SK-N-SH (cell line): ENCODE measurements around the gene GLT8D1. TPM values are rescaled to one million over a fixed set of nuclear protein-coding genes. Genes with fewer than 3 reads are reported as not detected.
"Not testable (repeated sequence)": the region's sequence is repeated elsewhere in the genome, so short reads cannot be mapped to it uniquely, and the experiment has no call there.

ENCODE experiments used
- CTCF ChIA-PET: fragments of 300-600, 350-600 bp; formaldehyde crosslinking; extraction: SDS; loops from one replicate; lab custom pipeline; 2021; lab: Yijun Ruan, JAX
- POLR2A ChIA-PET: fragments of 350-600 bp; sonication (Branson Sonifier 250); formaldehyde crosslinking; extraction: SDS; loops from one replicate; lab custom pipeline; 2020; ENCODE audit warnings: antibody characterized with exemption, inconsistent platforms; lab: Yijun Ruan, JAX
- DNase-seq: peaks from one replicate; pipeline ENCODE4 v3.0.0; 2012
- H2AFZ ChIP-seq: fragments of 200-600 bp; sonication (generic); 2 replicates; pipeline ENCODE4 v1.8.1; 2016; ENCODE audit warnings: antibody characterized with exemption, mild to moderate bottlenecking, low read depth
- H3F3A ChIP-seq: fragments of 200-600 bp; sonication (generic); replicated peaks from 2 replicates; pipeline ENCODE3; 2016; ENCODE audit warnings: antibody characterized with exemption, mild to moderate bottlenecking; ENCODE audit not compliant: insufficient read depth
- H3K27ac ChIP-seq, 2 experiments: fragments of 200-500 bp in 1 of 2; fragments of 200-600 bp in 1 of 2; sonication (Bioruptor generic) in 1 of 2; sonication (generic), shearing (Covaris generic) in 1 of 2; 2 replicates each; pipeline versions ENCODE4 v1.5.1 to v1.6.1; 2014 to 2016; ENCODE audit warnings: low read depth in 2 of 2, inconsistent platforms in 1 of 2, low read length in 1 of 2, mild to moderate bottlenecking in 1 of 2, mixed read lengths in 1 of 2
- H3K27me3 ChIP-seq: fragments of 200-600 bp; sonication (generic), shearing (Covaris generic); 2 replicates; pipeline ENCODE4 v1.6.1; 2016; ENCODE audit warnings: mixed run types; ENCODE audit not compliant: insufficient read depth
- H3K36me3 ChIP-seq, 2 experiments: fragments of 200-500 bp in 1 of 2; fragments of 200-600 bp in 1 of 2; sonication (Bioruptor generic) in 1 of 2; sonication (generic) in 1 of 2; replicated peaks in 1 of 2; 2 replicates each; pipeline versions ENCODE3 to v1.5.1; 2014 to 2016; ENCODE audit warnings: low read length in 1 of 2, mild to moderate bottlenecking in 1 of 2; ENCODE audit not compliant: insufficient read depth in 2 of 2, control insufficient read depth in 1 of 2
- H3K4me1 ChIP-seq, 2 experiments: fragments of 200-500 bp in 1 of 2; fragments of 200-600 bp in 1 of 2; sonication (Bioruptor generic) in 1 of 2; sonication (generic), shearing (Covaris generic) in 1 of 2; 2 replicates each; pipeline versions ENCODE4 v1.5.1 to v1.6.1; 2014 to 2016; ENCODE audit warnings: low read depth in 1 of 2, low read length in 1 of 2, mixed run types in 1 of 2; ENCODE audit not compliant: insufficient read depth in 2 of 2, control insufficient read depth in 1 of 2
- H3K4me2 ChIP-seq: fragments of 200-600 bp; sonication (generic), shearing (Covaris generic); 2 replicates; pipeline ENCODE4 v1.6.1; 2017; ENCODE audit warnings: mixed run types
- H3K4me3 ChIP-seq, 2 experiments: fragments of 200-500 bp in 1 of 2; fragments of 200-600 bp in 1 of 2; sonication (Bioruptor generic) in 1 of 2; sonication (generic), shearing (Covaris generic) in 1 of 2; 2 replicates each; pipeline versions ENCODE4 v1.5.1 to v1.8.1; 2014 to 2016; ENCODE audit warnings: low read depth in 2 of 2, inconsistent platforms in 1 of 2, low read length in 1 of 2, mild to moderate bottlenecking in 1 of 2, mixed read lengths in 1 of 2, moderate library complexity in 1 of 2
- H3K79me2 ChIP-seq: fragments of 200-600 bp; sonication (generic); 2 replicates; pipeline ENCODE4 v1.8.1; 2017; ENCODE audit warnings: mild to moderate bottlenecking; ENCODE audit not compliant: insufficient read depth
- H3K9ac ChIP-seq: fragments of 200-600 bp; sonication (generic); 2 replicates; pipeline ENCODE4 v1.6.1; 2017; ENCODE audit warnings: mixed run types
- H3K9me2 ChIP-seq: fragments of 200-600 bp; sonication (generic); 2 replicates; pipeline ENCODE4 v1.6.1; 2017; ENCODE audit warnings: mixed run types
- H3K9me3 ChIP-seq: fragments of 200-600 bp; sonication (generic); 2 replicates; pipeline ENCODE4 v1.6.1; 2017; ENCODE audit warnings: mixed run types, mild to moderate bottlenecking, moderate library complexity
- H4K20me1 ChIP-seq: fragments of 200-600 bp; sonication (generic); 2 replicates; pipeline ENCODE4 v1.6.1; 2017; ENCODE audit warnings: mild to moderate bottlenecking, mixed run types; ENCODE audit not compliant: insufficient read depth
- GABPA ChIP-seq: IDR thresholded peaks from 2 replicates; pipeline ENCODE4 v1.4.0; 2012; ENCODE audit warnings: low read depth, mild to moderate bottlenecking
- MEF2A ChIP-seq: IDR thresholded peaks from 2 replicates; pipeline ENCODE4 v1.4.0; 2012; ENCODE audit warnings: low read depth, borderline replicate concordance
- RCOR1 ChIP-seq: fragments of 150-350 bp; IDR thresholded peaks from 2 replicates; pipeline ENCODE4 v1.6.1; 2017; ENCODE audit warnings: antibody characterized with exemption, low read length
- RFX5 ChIP-seq: IDR thresholded peaks from 2 replicates; pipeline ENCODE4 v1.6.1; 2012; ENCODE audit warnings: mild to moderate bottlenecking, improper control_type of control experiment, low read length
- SIN3A ChIP-seq: IDR thresholded peaks from 2 replicates; pipeline ENCODE4 v1.6.1; 2012; ENCODE audit warnings: low read depth, mild to moderate bottlenecking, low read length, moderate library complexity, borderline replicate concordance
- TCF12 ChIP-seq: IDR thresholded peaks from 2 replicates; pipeline ENCODE4 v1.4.0; 2012
- WGBS: methylation state at CpG from one replicate; pipeline ENCODE4 v1.1.6; 2017; ENCODE audit warnings: low lambda C conversion rate; 5-methylcytosine and 5-hydroxymethylcytosine counted together
- polyA plus RNA-seq, 3 experiments: library from polyadenylated mRNA; depleted of rRNA; stranded (reverse); fragments of >200 nt; gene quantifications; 2 replicates each; pipeline ENCODE4 v1.2.3, GENCODE V29; 2012
- TF ChIP-seq, protein P1 (sequence below): IDR thresholded peaks from 2 replicates; pipeline ENCODE4 v1.4.0; 2012; ENCODE audit warnings: low read depth
- TF ChIP-seq, protein P2 (sequence below): IDR thresholded peaks from 2 replicates; pipeline ENCODE4 v1.4.0; 2012; ENCODE audit warnings: low read depth, borderline replicate concordance
- TF ChIP-seq, protein P3 (sequence below): fragments of 200-600 bp; sonication (generic); IDR thresholded peaks from 2 replicates; pipeline ENCODE4 v1.6.1; 2017; ENCODE audit warnings: antibody characterized with exemption, mild to moderate bottlenecking, moderate library complexity

GLT8D1 gene
- polyA plus RNA-seq, 1 of the 3 experiments (the other 2 are of a cell fraction), result 102 TPM

DNA sequence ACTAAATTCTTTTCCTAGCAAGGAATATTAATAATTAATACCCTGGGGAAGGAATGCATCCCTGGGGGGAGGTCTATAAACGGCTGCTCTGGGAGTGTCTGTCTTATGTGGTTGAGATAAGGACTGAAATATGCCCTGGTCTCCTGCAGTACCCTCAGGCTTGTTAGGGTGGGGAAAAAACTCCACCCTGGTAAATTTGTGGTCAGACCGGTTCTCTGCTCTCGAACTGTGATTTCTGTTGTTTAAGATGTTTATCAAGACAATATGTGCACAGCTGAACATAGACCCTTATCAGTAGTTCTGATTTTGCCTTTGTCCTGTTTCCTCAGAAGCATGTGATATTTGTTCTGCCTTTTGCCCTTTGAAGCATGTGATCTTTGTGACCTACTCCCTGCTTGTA lies 23.2 kb upstream of the GLT8D1 start:
- H3K4me3 ChIP-seq, H3K9ac ChIP-seq, H3K9me2 ChIP-seq, POLR2A ChIA-PET, CTCF ChIA-PET, H3K4me2 ChIP-seq, DNase-seq, H2AFZ ChIP-seq, H3K9me3 ChIP-seq, H3K27ac ChIP-seq, H4K20me1 ChIP-seq, H3K4me1 ChIP-seq, H3K27me3 ChIP-seq, H3K79me2 ChIP-seq: not testable (repeated sequence)
- peaks cover 16 to 61% of the 10 kb centered on the region in 2 experiments for H3K36me3 ChIP-seq
- H3F3A ChIP-seq, result peaks cover 11% of the 10 kb centered on the region
- WGBS, result 51% methylated on average over 3 of the region's 3 CpGs

DNA sequence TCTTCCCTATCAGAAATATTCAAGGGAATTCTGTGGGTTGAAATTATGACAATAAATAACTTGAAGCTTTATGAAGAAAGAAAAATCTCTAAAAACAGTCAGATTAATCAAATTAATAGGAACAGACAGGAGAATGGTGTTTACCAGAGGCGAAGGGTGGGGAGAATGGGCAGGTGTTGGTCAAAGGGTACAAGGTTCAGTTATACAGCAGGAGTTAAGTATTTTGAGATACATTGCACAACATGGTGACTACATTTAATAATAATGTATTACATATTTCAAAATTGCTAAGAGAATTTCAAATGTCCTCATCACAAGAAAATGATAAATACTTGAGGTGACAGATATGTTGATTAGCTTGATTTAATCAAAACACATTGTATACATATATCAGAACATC lies 18.9 kb upstream of the GLT8D1 start:
- H3K9ac ChIP-seq, result no peak overlapping the region

More for the DNA sequence above, 18.9 kb upstream of the GLT8D1 start:
- H3K27ac ChIP-seq, result no peak overlapping the region
- no peak overlapping the region for H2AFZ ChIP-seq
- no peaks in the 10 kb centered on the region for H4K20me1 ChIP-seq
- DNase-seq, result no peak
- peaks cover 7% of the 10 kb centered on the region for H3K9me3 ChIP-seq
- H3K36me3 ChIP-seq, result peaks cover 0 to 33% of the 10 kb centered on the region in 2 experiments
- H3K4me1 ChIP-seq, result no peaks in the 10 kb centered on the region
- 90% methylated on average over 1 of the region's 1 CpG for WGBS
- no peaks in the 10 kb centered on the region for H3K9me2 ChIP-seq
- no peaks in the 10 kb centered on the region for H3F3A ChIP-seq
- no peak overlapping the region for H3K4me3 ChIP-seq
- POLR2A ChIA-PET, result no interaction called here
- H3K79me2 ChIP-seq, result no peaks in the 10 kb centered on the region
- TF ChIP-seq, protein P1, sequence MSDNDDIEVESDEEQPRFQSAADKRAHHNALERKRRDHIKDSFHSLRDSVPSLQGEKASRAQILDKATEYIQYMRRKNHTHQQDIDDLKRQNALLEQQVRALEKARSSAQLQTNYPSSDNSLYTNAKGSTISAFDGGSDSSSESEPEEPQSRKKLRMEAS, result no peak
- TF ChIP-seq RCOR1, result no peak
- no peak for TF ChIP-seq RFX5
- TF ChIP-seq, protein P2, sequence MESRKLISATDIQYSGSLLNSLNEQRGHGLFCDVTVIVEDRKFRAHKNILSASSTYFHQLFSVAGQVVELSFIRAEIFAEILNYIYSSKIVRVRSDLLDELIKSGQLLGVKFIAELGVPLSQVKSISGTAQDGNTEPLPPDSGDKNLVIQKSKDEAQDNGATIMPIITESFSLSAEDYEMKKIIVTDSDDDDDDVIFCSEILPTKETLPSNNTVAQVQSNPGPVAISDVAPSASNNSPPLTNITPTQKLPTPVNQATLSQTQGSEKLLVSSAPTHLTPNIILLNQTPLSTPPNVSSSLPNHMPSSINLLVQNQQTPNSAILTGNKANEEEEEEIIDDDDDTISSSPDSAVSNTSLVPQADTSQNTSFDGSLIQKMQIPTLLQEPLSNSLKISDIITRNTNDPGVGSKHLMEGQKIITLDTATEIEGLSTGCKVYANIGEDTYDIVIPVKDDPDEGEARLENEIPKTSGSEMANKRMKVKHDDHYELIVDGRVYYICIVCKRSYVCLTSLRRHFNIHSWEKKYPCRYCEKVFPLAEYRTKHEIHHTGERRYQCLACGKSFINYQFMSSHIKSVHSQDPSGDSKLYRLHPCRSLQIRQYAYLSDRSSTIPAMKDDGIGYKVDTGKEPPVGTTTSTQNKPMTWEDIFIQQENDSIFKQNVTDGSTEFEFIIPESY, result no peak
- no peak for TF ChIP-seq GABPA
- no peak for TF ChIP-seq TCF12
- TF ChIP-seq, protein P3, sequence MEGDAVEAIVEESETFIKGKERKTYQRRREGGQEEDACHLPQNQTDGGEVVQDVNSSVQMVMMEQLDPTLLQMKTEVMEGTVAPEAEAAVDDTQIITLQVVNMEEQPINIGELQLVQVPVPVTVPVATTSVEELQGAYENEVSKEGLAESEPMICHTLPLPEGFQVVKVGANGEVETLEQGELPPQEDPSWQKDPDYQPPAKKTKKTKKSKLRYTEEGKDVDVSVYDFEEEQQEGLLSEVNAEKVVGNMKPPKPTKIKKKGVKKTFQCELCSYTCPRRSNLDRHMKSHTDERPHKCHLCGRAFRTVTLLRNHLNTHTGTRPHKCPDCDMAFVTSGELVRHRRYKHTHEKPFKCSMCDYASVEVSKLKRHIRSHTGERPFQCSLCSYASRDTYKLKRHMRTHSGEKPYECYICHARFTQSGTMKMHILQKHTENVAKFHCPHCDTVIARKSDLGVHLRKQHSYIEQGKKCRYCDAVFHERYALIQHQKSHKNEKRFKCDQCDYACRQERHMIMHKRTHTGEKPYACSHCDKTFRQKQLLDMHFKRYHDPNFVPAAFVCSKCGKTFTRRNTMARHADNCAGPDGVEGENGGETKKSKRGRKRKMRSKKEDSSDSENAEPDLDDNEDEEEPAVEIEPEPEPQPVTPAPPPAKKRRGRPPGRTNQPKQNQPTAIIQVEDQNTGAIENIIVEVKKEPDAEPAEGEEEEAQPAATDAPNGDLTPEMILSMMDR, result no peak
- no peak for TF ChIP-seq MEF2A
- no peak for TF ChIP-seq SIN3A
- no peaks in the 10 kb centered on the region for H3K27me3 ChIP-seq
- CTCF ChIA-PET, result no interaction called here
- H3K4me2 ChIP-seq, result no peak overlapping the region
